Suppressor macrophage treated with lipopolysaccharide for 1 hour (primary cell): ENCODE measurements around the gene RANBP3.
"Not testable (repeated sequence)": the region's sequence is repeated elsewhere in the genome, so short reads cannot be mapped to it uniquely, and the experiment has no call there.

Source experiments
- DNase-seq, 3 donors: peaks; one replicate each; pipeline ENCODE4 v3.0.0-alpha.2; 2020 to 2022

Gene RANBP3

GRCh38 chr19:5963855-5964254, 14.1 kb downstream of the RANBP3 start:
- DNase-seq = no peak

GRCh38 chr19:5963259-5963658, 14.7 kb downstream of the RANBP3 start:
- not testable (repeated sequence) for DNase-seq

- peak; percentile 69 to 80 (median 73) for DNase-seq
Measured at GRCh38 chr19:5961969-5962945, 15.7 kb downstream of the RANBP3 start.

- DNase-seq = peak in 1 of 3 donors; percentile 39
Measured at GRCh38 chr19:5961641-5961968, 16.3 kb downstream of the RANBP3 start.

- DNase-seq = no peak
Measured at GRCh38 chr19:5960005-5961001, 17.6 kb downstream of the RANBP3 start.

GRCh38 chr19:5959260-5960004, 18.5 kb downstream of the RANBP3 start:
- no peak for DNase-seq

GRCh38 chr19:5958851-5959122, 19.2 kb downstream of the RANBP3 start:
- no peak for DNase-seq

- DNase-seq = no peak
Measured at GRCh38 chr19:5958074-5958850, 19.7 kb downstream of the RANBP3 start.

GRCh38 chr19:5957170-5957569, 20.8 kb downstream of the RANBP3 start:
- DNase-seq = no peak

- DNase-seq = no peak
Measured at GRCh38 chr19:5956728-5957127, 21.2 kb downstream of the RANBP3 start.

- DNase-seq = no peak
Measured at GRCh38 chr19:5956323-5956722, 21.6 kb downstream of the RANBP3 start.

- no peak for DNase-seq
Measured at GRCh38 chr19:5955636-5955935, 22.4 kb downstream of the RANBP3 start.

- no peak for DNase-seq
Measured at GRCh38 chr19:5954293-5954692, 23.6 kb downstream of the RANBP3 start.

GRCh38 chr19:5953680-5954213, 24.2 kb downstream of the RANBP3 start:
- peak; percentile 42 to 45 (median 44) for DNase-seq

GRCh38 chr19:5953030-5953589, 24.8 kb downstream of the RANBP3 start:
- peak in 2 of 3 donors; percentile 44 to 56 for DNase-seq

- DNase-seq = no peak
Measured at GRCh38 chr19:5952193-5953029, 25.5 kb downstream of the RANBP3 start.

- peak; percentile 58 to 69 (median 60) for DNase-seq
Measured at GRCh38 chr19:5951338-5951861, 26.5 kb downstream of the RANBP3 start.

GRCh38 chr19:5950741-5951140, 27.2 kb downstream of the RANBP3 start:
- no peak for DNase-seq

- no peak for DNase-seq
Measured at GRCh38 chr19:5949792-5950305, 28.1 kb downstream of the RANBP3 start.
